Measurements from ENCODE around the gene FXYD7.

- TF ChIP-seq CTCF (IDR thresholded peaks at IDR 0.05; ENCODE audit: insufficient read depth, low read length): no peak
- TF ChIP-seq POLR2AphosphoS5 (IDR thresholded peaks at IDR 0.05; ENCODE audit: low read depth): no peak
Observed at GRCh38 chr19:35140207-35140961, 2.7 kb upstream of the FXYD7 start.
